IMR-90 (cell line): ENCODE data around the gene SOX11.

Source experiments
- CTCF ChIP-seq: conservative IDR thresholded peaks from 2 replicates; pipeline ENCODE4 v1.5.1; 2012; ENCODE audit warnings: mild to moderate bottlenecking, low read depth, low read length, improper control_type of control experiment
- MXI1 ChIP-seq: IDR thresholded peaks from 2 replicates; pipeline ENCODE4 v1.6.1; 2012; ENCODE audit warnings: low read depth, mild to moderate bottlenecking, low read length, moderate library complexity, borderline replicate concordance
- POLR2A ChIP-seq: IDR thresholded peaks from 2 replicates; pipeline ENCODE4 v1.6.1; 2012; ENCODE audit warnings: mild to moderate bottlenecking, low read depth, low read length
- RAD21 ChIP-seq: IDR thresholded peaks from 2 replicates; pipeline ENCODE4 v1.6.1; 2012; ENCODE audit warnings: low read length, improper control_type of control experiment

GRCh38 chr2:5690286-5690685, 1.9 kb upstream of the SOX11 start:
- no peak for TF ChIP-seq RAD21
- TF ChIP-seq CTCF: no peak
- no peak for TF ChIP-seq MXI1
- no peak for TF ChIP-seq POLR2A
